Psoas muscle (tissue), 8 donors: ENCODE results near the gene GCHFR. TPM values are rescaled to one million over a fixed set of nuclear protein-coding genes. Genes with fewer than 3 reads are reported as not detected.
A peak's percentile ranks its signal among the peaks of the same experiment; 100 is the strongest.

Experiments used
- ATAC-seq, 4 donors: fragments of 200-7000 bp; cut with Tn5 transposase; one replicate each; pipeline ENCODE4 v1.9.1; 2020; ENCODE audit warnings: moderate library complexity in 3 of 4, mild to moderate bottlenecking in 2 of 4
- DNase-seq, 2 donors: peaks; one replicate each; pipeline ENCODE4 v3.0.0-alpha.2; 2020
- H3K27ac ChIP-seq: fragments of 200-600 bp; one replicate; pipeline ENCODE4 v1.8.0; 2022
- H3K27me3 ChIP-seq, 3 donors: fragments of 200-600 bp in 1 of 3; one replicate each; pipeline versions ENCODE4 v1.6.1 to v1.8.0; 2013 to 2022; ENCODE audit warnings: low read length in 2 of 3, mild to moderate bottlenecking in 2 of 3, moderate library complexity in 1 of 3; ENCODE audit not compliant: insufficient read depth in 3 of 3
- H3K36me3 ChIP-seq, 2 donors: fragments of 200-600 bp in 1 of 2; one replicate each; pipeline versions ENCODE4 v1.6.1 to v1.8.0; 2013 to 2022; ENCODE audit warnings: low read depth in 1 of 2, mild to moderate bottlenecking in 1 of 2, moderate library complexity in 1 of 2; ENCODE audit not compliant: insufficient read depth in 1 of 2
- H3K4me1 ChIP-seq: fragments of 200-600 bp; one replicate; pipeline ENCODE4 v1.8.0; 2022
- H3K4me3 ChIP-seq: fragments of 200-600 bp; one replicate; pipeline ENCODE4 v1.8.0; 2022; ENCODE audit warnings: mild to moderate bottlenecking
- H3K9me3 ChIP-seq: fragments of 200-600 bp; one replicate; pipeline ENCODE4 v1.8.0; 2022
- WGBS, 3 donors: extraction: QIAGEN DNeasy Blood & Tissue Kit; methylation state at CpG; one replicate each; pipeline versions ENCODE4 v1.1.6 to v1.1.7; 2013; 5-methylcytosine and 5-hydroxymethylcytosine counted together
- intact Hi-C, 2 donors: fragments of 100-400 bp; cut with DNase I; formaldehyde crosslinking; loops; one replicate each; pipeline versions ENCODE4 v1.11.0 to v1.14.2; 2022
- polyA plus RNA-seq, 3 donors: library from polyadenylated mRNA; stranded (reverse); fragments of 200-250 nt; gene quantifications; one replicate each; pipeline ENCODE4 v1.2.3, GENCODE V29; 2013
- total RNA-seq, 4 donors: library from RNA; stranded (reverse); fragmentation: NEBNext Ultra II Directional in 2 of 4; extraction: Animal tissue kit (Norgen Biotek cat#: 25700) in 2 of 4; gene quantifications; one replicate each; pipeline versions ENCODE4 v1.2.1 to v1.2.4, GENCODE V29; 2021 to 2023
- TF ChIP-seq, protein P1 (sequence below): fragments of 200-600 bp; IDR thresholded peaks from one replicate; pipeline ENCODE4 v1.8.0; 2022; ENCODE audit warnings: antibody characterized with exemption
- donor health status: healthy with polysubstance abuse.
- donor health status: DM: no; HTN: no; CAD: no; lungs with moderate emphysema.
- donor health status: Bipolar disorder and iron deficiency.
- donor health status: healthy.
- donor health status: DM: yes; HTN: yes; CAD: no.
- donor health status: DM: no; HTN: no; CAD: no.
- donor health status: DM: no; HTN: no; CAD: no.
- donor health status: DM: yes; HTN: yes; CAD: no.

GCHFR gene
- total and polyA plus RNA-seq, 7 donors, result 1.5 to 6.7 (median 4.3) TPM

DNA sequence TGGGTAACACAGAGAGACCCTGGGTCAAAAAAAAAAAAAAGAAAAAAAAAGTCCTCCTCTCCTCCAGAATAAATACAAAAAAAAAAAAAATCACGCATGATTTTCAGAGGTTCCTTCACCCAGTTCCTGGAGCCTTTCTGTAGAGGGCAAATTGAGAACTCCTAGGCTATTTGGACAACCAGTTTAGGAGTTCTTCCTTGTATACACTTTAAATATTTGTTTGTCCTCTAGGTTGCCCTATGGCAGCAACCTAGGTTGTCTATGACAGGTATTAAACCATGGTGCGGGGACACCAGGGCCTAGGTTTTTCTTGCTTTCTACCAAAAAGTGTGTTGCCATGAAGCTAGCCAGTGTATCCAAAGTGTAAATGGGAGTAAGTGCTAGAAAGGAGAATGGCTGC lies 39.2 kb downstream of the GCHFR start:
- TF ChIP-seq, protein P1, sequence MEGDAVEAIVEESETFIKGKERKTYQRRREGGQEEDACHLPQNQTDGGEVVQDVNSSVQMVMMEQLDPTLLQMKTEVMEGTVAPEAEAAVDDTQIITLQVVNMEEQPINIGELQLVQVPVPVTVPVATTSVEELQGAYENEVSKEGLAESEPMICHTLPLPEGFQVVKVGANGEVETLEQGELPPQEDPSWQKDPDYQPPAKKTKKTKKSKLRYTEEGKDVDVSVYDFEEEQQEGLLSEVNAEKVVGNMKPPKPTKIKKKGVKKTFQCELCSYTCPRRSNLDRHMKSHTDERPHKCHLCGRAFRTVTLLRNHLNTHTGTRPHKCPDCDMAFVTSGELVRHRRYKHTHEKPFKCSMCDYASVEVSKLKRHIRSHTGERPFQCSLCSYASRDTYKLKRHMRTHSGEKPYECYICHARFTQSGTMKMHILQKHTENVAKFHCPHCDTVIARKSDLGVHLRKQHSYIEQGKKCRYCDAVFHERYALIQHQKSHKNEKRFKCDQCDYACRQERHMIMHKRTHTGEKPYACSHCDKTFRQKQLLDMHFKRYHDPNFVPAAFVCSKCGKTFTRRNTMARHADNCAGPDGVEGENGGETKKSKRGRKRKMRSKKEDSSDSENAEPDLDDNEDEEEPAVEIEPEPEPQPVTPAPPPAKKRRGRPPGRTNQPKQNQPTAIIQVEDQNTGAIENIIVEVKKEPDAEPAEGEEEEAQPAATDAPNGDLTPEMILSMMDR, result no peak
- Histone ChIP-seq H3K4me3 (no peak overlapping the region), H3K27ac (no peak overlapping the region), H3K9me3 (no peaks in the 10 kb centered on the region), H3K4me1 (peaks cover 29% of the 10 kb centered on the region), H3K36me3 (peaks cover 6 to 9% of the 10 kb centered on the region in 2 donors), H3K27me3 (no peaks in the 10 kb centered on the region)
- WGBS, 3 donors, result 95 to 98% (median 97%) methylated on average over 2 of the region's 2 CpGs
- DNase-seq (no peak), ATAC-seq (no peak)
- intact Hi-C loops, result loop anchor here in 1 of 2 donors (10.0 kb wide), 1 partner anchor 48 kb away; the partner anchor contains the start of gene RMDN3

DNA sequence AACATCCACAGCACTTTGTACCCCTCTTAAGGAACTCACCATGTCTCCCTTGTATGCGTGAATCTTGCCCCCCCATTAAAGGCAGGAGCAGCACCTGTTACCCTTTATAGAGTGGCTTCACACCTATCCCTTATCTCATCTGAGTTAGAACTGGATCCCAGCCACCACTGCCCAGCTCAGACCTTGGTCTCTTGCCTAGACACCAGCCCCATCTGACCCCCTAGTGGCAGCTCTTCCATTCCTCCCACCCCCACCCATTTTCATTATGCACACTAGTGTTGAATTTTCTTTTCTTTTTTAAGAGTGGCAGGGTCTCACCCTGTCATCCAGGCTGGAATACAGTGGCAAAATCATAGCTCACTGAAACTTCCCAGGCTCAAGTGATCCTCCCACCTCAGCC lies 39.8 kb downstream of the GCHFR start:
- H3K27me3 ChIP-seq, result no peaks in the 10 kb centered on the region
- no peak overlapping the region for H3K4me3 ChIP-seq
- 83 to 96% (median 86%) methylated on average over 1 of the region's 1 CpG for WGBS, 3 donors
- no peak for ATAC-seq
- no peaks in the 10 kb centered on the region for H3K9me3 ChIP-seq
- H3K36me3 ChIP-seq, result peaks cover 6 to 9% of the 10 kb centered on the region in 2 donors
- no peak for DNase-seq
- TF ChIP-seq, protein P1, result no peak
- peaks cover 32% of the 10 kb centered on the region for H3K4me1 ChIP-seq
- no peak overlapping the region for H3K27ac ChIP-seq
- intact Hi-C loops, result loop anchor here in 1 of 2 donors (10.0 kb wide), 1 partner anchor 49 kb away; the partner anchor contains the start of gene RMDN3

DNA sequence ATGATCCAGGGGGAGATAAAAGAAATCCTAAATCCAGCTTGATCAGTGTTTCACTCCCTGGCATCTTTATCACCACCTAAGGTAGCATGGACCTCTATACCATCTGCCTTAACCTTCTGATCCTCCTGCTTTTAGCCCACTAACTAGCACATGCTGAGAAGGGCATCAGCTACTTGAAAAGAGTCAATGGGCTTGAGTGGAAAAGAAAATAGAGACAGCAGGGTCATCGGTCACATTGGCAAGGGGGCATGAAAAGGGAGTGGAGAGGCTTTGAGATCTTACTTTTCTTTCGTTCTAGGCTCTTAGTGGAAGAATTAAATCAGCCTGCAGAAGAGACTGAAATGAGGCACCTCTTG lies 42.8 kb downstream of the GCHFR start:
- ATAC-seq, result no peak
- intact Hi-C loops, result loop anchor here in 1 of 2 donors (10.0 kb wide), 1 partner anchor 52 kb away; the partner anchor contains the start of gene RMDN3
- H3K27ac ChIP-seq, result peak overlapping the region; percentile 96

DNA sequence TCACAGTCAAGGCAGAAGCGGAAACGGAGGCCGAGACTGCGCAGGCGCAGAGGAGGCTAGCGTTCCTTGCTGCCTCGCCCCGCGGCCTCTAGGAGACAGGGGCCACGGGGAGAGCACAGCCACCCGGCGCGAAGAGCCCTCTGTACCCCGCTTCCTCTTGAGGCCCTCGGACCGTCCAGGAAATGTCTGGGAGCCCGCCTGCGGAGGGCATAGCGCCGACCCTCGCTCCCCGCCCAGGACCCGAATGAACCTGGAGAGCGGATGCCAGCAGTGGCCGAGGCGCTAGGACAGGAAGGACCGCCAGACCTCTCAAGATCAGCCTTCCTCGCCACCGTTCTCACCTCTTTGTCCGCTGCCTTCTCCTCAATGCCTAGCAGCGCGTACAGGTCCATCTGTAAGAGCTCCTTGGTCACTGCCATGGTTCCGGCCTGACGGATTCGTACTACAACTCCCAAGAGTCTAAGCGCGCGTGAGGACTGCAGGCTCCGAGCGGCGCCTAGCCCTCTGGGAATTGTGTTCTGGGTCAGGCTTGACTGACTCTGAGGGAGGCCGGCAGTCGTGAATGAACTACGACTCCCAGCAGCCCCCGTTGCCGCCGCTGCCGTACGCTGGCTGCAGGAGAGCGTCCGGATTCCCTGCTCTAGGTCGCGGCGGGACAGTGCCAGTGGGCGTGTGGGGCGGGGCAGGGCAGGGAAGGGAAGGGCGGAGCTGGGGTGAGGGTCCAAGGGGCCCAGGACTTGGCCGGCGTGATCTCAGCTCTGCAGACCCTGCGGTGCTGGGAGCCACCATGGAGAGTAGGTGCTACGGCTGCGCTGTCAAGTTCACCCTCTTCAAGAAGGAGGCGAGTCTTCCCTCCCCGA lies 43.4 kb downstream of the GCHFR start, which contains the start of the genes DNAJC17 and ZFYVE19:
DNAJC17 (minus strand) TSS at position 446 of the 860 bp plus-strand sequence; CDS start at position 419, 27 bp downstream.
ZFYVE19 (plus strand) TSS at position 62 of the 860 bp plus-strand sequence; CDS start at position 563, 501 bp downstream.
- H3K36me3 ChIP-seq, result peaks cover 2 to 33% of the 10 kb centered on the region in 2 donors
- no peaks in the 10 kb centered on the region for H3K27me3 ChIP-seq
- H3K4me1 ChIP-seq, result peaks cover 21% of the 10 kb centered on the region
- intact Hi-C loops, result loop anchor here in 1 of 2 donors (10.0 kb wide), 1 partner anchor 52 kb away; the partner anchor contains the start of gene RMDN3
- 0% methylated on average over 49 to 64 of the region's 64 CpGs for WGBS, 3 donors
- H3K4me3 ChIP-seq, result peak within 1 kb of the TSS; percentile 87
- H3K9me3 ChIP-seq, result no peaks in the 10 kb centered on the region
- TF ChIP-seq, protein P1, result no peak
- peak; percentile 99 for ATAC-seq
- peak; percentile 97 to 98 for DNase-seq
- H3K27ac ChIP-seq, result peak within 1 kb of the TSS; percentile 96

More for the DNA sequence above, 42.8 kb downstream of the GCHFR start:
- Histone ChIP-seq H3K27me3 (no peaks in the 10 kb centered on the region), H3K36me3 (peaks cover 2 to 28% of the 10 kb centered on the region in 2 donors), H3K9me3 (no peaks in the 10 kb centered on the region), H3K4me1 (peaks cover 25% of the 10 kb centered on the region), H3K4me3 (peak overlapping the region; percentile 87)
- WGBS, 3 donors, result 0 to 3% (median 2%) methylated on average over 2 of the region's 2 CpGs
- TF ChIP-seq, protein P1, result no peak
- no peak for DNase-seq
